Stimulated activated CD8-positive, alpha-beta memory T cell treated with anti-CD3 and anti-CD28 coated beads, Interleukin-4, amount 100 ng/mL, for 1 hour (primary cell): ENCODE measurements around the gene EMP1.
"Not testable (repeated sequence)": the region's sequence is repeated elsewhere in the genome, so short reads cannot be mapped to it uniquely, and the experiment has no call there.

Experiments
- DNase-seq, 2 donors: peaks; one replicate each; pipeline ENCODE4 v3.0.0-alpha.2; 2020; ENCODE audit warnings: low read depth in 2 of 2, low spot score in 1 of 2

The EMP1 gene

GRCh38 chr12:13255792-13256691 lies 59.5 kb downstream of the EMP1 start:
- DNase-seq: peak; percentile 14 to 39

- no peak for DNase-seq
Measured at GRCh38 chr12:13256692-13257045, 60.1 kb downstream of the EMP1 start.

GRCh38 chr12:13257356-13257875 lies 60.9 kb downstream of the EMP1 start:
- DNase-seq: no peak

- DNase-seq: no peak
Measured at GRCh38 chr12:13258197-13258596, 61.7 kb downstream of the EMP1 start.

GRCh38 chr12:13258717-13259119 lies 62.2 kb downstream of the EMP1 start:
- no peak for DNase-seq

- DNase-seq: not testable (repeated sequence)
Measured at GRCh38 chr12:13259625-13260024, 63.1 kb downstream of the EMP1 start.

- DNase-seq: not testable (repeated sequence)
Measured at GRCh38 chr12:13267826-13268225, 71.3 kb downstream of the EMP1 start.

- no peak for DNase-seq
Measured at GRCh38 chr12:13268581-13268980, 72.1 kb downstream of the EMP1 start.
